ENCODE data around the gene TMTC2. TPM values are rescaled to one million over a fixed set of nuclear protein-coding genes. Genes with fewer than 3 reads are reported as not detected.

Gene TMTC2
- polyA plus RNA-seq, 1 experiment: 5.6 TPM

DNA sequence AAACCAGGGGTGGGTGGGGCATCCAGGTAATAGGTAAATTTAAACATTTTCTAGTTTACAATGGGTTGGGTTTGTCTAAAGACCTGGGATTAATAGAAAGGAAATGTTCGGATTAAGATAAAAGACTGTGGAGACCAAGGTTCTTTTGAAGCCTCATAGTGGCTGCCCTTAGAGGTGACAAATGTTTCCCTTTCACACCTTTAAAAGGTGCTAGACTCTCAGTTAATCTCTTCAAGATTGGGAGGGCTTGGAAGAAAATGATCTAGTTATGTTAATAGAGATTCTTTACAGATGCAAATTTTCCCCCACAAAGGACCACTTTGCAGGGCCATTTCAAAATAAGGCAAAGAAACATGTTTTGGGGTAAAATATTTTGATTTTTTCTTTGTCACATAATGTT, 39.0 kb downstream of the TMTC2 start:
- ChIA-PET POLR2A (no interaction called here), CTCF (no interaction called here)
- H3K4me3 ChIP-seq (ENCODE audit: low read depth, low read length): no peak overlapping the region
- H3K36me3 ChIP-seq (ENCODE audit: control insufficient read depth, insufficient read depth, low read length): peaks cover 2% of the 10 kb centered on the region
- no peak for DNase-seq (ENCODE audit: low read depth)
- TF ChIP-seq, protein P1, sequence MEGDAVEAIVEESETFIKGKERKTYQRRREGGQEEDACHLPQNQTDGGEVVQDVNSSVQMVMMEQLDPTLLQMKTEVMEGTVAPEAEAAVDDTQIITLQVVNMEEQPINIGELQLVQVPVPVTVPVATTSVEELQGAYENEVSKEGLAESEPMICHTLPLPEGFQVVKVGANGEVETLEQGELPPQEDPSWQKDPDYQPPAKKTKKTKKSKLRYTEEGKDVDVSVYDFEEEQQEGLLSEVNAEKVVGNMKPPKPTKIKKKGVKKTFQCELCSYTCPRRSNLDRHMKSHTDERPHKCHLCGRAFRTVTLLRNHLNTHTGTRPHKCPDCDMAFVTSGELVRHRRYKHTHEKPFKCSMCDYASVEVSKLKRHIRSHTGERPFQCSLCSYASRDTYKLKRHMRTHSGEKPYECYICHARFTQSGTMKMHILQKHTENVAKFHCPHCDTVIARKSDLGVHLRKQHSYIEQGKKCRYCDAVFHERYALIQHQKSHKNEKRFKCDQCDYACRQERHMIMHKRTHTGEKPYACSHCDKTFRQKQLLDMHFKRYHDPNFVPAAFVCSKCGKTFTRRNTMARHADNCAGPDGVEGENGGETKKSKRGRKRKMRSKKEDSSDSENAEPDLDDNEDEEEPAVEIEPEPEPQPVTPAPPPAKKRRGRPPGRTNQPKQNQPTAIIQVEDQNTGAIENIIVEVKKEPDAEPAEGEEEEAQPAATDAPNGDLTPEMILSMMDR (IDR thresholded peaks at IDR 0.05; ENCODE audit: insufficient read depth, low read depth, low read length): no peak
- no peaks in the 10 kb centered on the region for H3K27me3 ChIP-seq (ENCODE audit: control insufficient read depth, insufficient read depth, low read length)

DNA sequence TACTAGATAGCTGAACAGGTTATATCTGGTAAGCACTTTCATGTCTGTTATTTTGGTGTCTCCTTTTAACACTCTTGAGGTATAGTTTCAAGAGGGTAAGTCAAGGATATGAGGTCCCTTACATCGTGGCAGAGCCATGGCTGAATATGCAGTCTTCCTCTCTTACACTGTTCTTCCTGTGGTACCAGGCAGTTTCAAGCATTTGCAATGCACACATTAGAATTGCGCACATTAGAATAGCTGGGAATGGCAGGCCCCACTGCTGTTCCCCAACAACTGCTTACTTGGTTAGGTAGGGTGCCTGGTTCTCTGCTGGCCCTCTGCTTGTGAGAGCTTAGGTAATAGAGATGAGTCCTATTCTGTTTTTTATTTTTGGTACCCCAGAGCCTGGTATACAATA, 41.2 kb downstream of the TMTC2 start:
- ChIA-PET POLR2A (no interaction called here), CTCF (no interaction called here)
- no peak overlapping the region for H3K4me3 ChIP-seq (ENCODE audit: low read depth, low read length)
- DNase-seq (ENCODE audit: low read depth): no peak
- H3K27me3 ChIP-seq (ENCODE audit: control insufficient read depth, insufficient read depth, low read length): no peaks in the 10 kb centered on the region
- H3K36me3 ChIP-seq (ENCODE audit: control insufficient read depth, insufficient read depth, low read length): peaks cover 2% of the 10 kb centered on the region
- TF ChIP-seq, protein P1 (IDR thresholded peaks at IDR 0.05; ENCODE audit: insufficient read depth, low read depth, low read length): no peak

DNA sequence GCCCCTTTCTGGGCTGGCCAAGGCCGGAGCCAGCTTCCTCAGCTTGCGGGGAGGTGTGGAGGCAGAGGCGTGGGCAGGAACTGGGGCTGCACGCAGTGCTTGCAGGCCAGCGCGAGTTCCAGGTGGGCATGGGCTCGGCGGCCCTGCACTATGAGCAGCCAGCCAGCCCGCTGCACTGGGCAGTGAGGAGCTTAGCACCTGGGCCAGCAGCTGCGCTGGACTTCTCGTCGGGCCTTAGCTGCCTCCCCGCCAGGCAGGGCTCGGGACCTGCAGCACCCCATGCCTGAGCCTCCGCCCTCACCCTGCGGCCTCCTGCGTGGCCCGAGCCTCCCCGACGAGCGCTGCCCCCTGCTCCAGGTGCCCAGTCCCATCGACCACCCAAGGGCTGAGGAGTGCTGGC, 42.0 kb downstream of the TMTC2 start:
- H3K4me3 ChIP-seq (ENCODE audit: low read depth, low read length): no peak overlapping the region
- H3K27me3 ChIP-seq (ENCODE audit: control insufficient read depth, insufficient read depth, low read length): no peaks in the 10 kb centered on the region
- ChIA-PET POLR2A (no interaction called here), CTCF (interaction anchor here (0.6 kb wide), 1 partner anchor 1272 kb away, joined by 3 read pairs; no protein-coding TSS in a partner anchor)
- peaks cover 2% of the 10 kb centered on the region for H3K36me3 ChIP-seq (ENCODE audit: control insufficient read depth, insufficient read depth, low read length)
- DNase-seq (ENCODE audit: low read depth): no peak
- TF ChIP-seq, protein P1 (IDR thresholded peaks at IDR 0.05; ENCODE audit: insufficient read depth, low read depth, low read length): no peak

DNA sequence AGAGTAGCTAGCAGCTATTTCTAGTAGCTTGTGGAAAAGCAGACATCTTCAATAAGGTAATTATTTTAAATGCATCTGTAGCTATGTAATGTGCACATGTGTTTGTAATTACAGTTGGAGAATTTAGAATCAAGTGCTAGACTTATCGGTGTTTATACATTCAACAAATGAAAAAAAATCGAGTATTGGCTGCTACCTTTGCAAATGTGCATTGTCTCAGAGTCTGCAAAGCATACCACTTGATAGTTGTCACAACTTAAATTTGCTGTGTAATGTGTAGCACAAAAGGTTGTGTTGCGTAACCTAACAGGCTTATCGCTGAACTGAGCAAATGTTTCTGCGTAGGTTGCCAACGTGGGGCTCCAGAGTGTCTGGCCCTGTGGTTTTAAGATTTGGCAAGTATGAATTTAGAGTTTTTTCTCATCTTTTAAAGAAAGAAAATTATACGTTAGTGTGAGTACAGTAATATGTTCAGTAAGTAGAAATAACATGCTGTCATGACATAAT, 44.3 kb downstream of the TMTC2 start:
- no peak overlapping the region for H3K4me3 ChIP-seq (ENCODE audit: low read depth, low read length)
- no peaks in the 10 kb centered on the region for H3K27me3 ChIP-seq (ENCODE audit: control insufficient read depth, insufficient read depth, low read length)
- CTCF ChIA-PET: no interaction called here
- no peak for DNase-seq (ENCODE audit: low read depth)
- H3K36me3 ChIP-seq (ENCODE audit: control insufficient read depth, insufficient read depth, low read length): peaks cover 2% of the 10 kb centered on the region
- POLR2A ChIA-PET: no interaction called here
- TF ChIP-seq, protein P1 (IDR thresholded peaks at IDR 0.05; ENCODE audit: insufficient read depth, low read depth, low read length): no peak

DNA sequence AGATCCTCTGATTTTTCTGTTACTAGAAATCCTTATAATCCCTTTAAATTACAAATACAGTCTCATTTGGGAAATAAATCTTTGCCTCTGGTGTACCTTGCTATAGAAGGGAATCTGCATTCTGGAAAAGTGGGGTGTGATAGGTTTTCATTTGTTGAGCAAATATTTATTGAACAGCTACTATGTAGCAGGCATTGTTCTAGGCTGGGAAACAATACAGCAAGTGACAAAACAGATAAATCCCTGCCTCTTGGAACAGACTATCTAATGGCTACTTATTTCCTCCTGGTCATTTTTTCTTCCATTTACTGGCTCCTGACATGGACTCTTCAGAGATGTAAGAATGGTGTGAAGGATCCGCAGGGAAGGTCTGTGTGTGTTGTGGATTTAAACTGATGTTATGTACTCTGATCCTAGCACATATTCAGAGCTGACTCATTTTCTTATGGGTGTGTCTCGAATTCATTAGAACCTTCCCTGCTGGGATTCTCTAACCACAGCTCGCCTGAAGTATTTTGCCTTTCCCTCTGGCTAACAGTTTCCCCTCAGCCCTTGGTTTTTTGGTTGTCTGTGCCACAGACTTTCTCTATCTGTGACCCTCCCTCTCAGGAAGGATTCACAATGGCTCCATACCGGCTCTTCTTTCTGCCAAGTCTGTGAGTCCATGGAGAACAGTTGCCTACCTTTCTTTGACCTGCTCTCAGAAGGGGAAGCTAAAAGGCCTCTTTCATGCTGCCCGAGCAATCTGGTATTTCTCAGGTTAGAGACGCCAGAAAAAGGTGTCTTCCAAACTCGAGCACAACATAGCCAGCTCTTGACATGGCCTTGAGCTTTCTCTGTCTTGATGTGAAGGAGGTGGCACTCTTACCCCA, 53.7 kb downstream of the TMTC2 start:
- TF ChIP-seq, protein P1 (IDR thresholded peaks at IDR 0.05; ENCODE audit: insufficient read depth, low read depth, low read length): no peak
- peak; percentile 55 for DNase-seq (ENCODE audit: low read depth)

More for the DNA sequence above, 53.7 kb downstream of the TMTC2 start:
- Histone ChIP-seq H3K27me3 (ENCODE audit: control insufficient read depth, insufficient read depth, low read length) (no peaks in the 10 kb centered on the region), H3K4me3 (ENCODE audit: low read depth, low read length) (no peak overlapping the region), H3K36me3 (ENCODE audit: control insufficient read depth, insufficient read depth, low read length) (no peaks in the 10 kb centered on the region)
- ChIA-PET POLR2A (no interaction called here), CTCF (interaction anchor here (1.3 kb wide), 1 partner anchor 13 kb away, joined by 4 read pairs; no protein-coding TSS in a partner anchor)

All from BJ (cell line).